Renal pelvis (tissue), 3 donors: ENCODE results near the gene GSTT2. TPM values are rescaled to one million over a fixed set of nuclear protein-coding genes. Genes with fewer than 3 reads are reported as not detected.

Source experiments
- polyA plus RNA-seq, 3 donors: library from polyadenylated mRNA; unstranded; fragments of 120-200 nt; gene quantifications; one replicate each; pipeline ENCODE4 v1.2.1, GENCODE V29; 2013; ENCODE audit not compliant: insufficient read length in 3 of 3

GSTT2 gene
- polyA plus RNA-seq, 3 donors, result 1.0 to 1.9 (median 1.3) TPM

Other genes starting within 250 kb of the GSTT2 start
- gene ZNF70, start 229.0 kb upstream of the GSTT2 start, polyA plus RNA-seq, result 1 to 10 TPM; 6.1 to 8.6 (median 7.7) TPM
- gene VPREB3, start 225.7 kb upstream of the GSTT2 start, polyA plus RNA-seq, result 1 to 10 TPM in 2 of 3 donors, under 1 TPM in 1; 0.89 to 1.3 (median 1.1) TPM
- gene C22orf15, start 217.1 kb upstream of the GSTT2 start, polyA plus RNA-seq, result 1 to 10 TPM; 2.2 to 3.7 (median 2.9) TPM
- gene CHCHD10, start 212.2 kb upstream of the GSTT2 start, polyA plus RNA-seq, result 100 to 1,000 TPM in 1 of 3 donors, 10 to 100 TPM in 2; 81.4 to 103 (median 91.5) TPM
- 10 to 100 TPM; 15.3 to 21.9 (median 20.0) TPM for gene MMP11, start 207.3 kb upstream of the GSTT2 start, polyA plus RNA-seq
- 100 to 1,000 TPM; 171 to 218 (median 181) TPM for gene SMARCB1, start 193.2 kb upstream of the GSTT2 start, polyA plus RNA-seq
- 1 to 10 TPM; 4.9 to 6.4 (median 6.3) TPM for gene DERL3, start 141.1 kb upstream of the GSTT2 start, polyA plus RNA-seq
- 10 to 100 TPM; 22.8 to 68.3 (median 61.5) TPM for gene SLC2A11, start 122.3 kb upstream of the GSTT2 start, polyA plus RNA-seq
- 100 to 1,000 TPM; 248 to 398 (median 342) TPM for gene MIF, start 85.8 kb upstream of the GSTT2 start, polyA plus RNA-seq
- 10 to 100 TPM; 13.7 to 19.4 (median 14.8) TPM for gene GSTT2B, start 18.9 kb upstream of the GSTT2 start, polyA plus RNA-seq
- 10 to 100 TPM in 2 of 3 donors, 1 to 10 TPM in 1; 6.4 to 13.1 (median 10.8) TPM for gene DDTL, start 13.2 kb upstream of the GSTT2 start, polyA plus RNA-seq
- 10 to 100 TPM; 73.9 to 90.9 (median 90.2) TPM for gene DDT, start 5.7 kb upstream of the GSTT2 start, polyA plus RNA-seq
- gene GSTT4, start 25.3 kb downstream of the GSTT2 start, polyA plus RNA-seq, result not detected
- gene CABIN1, start 31.2 kb downstream of the GSTT2 start, polyA plus RNA-seq, result 10 to 100 TPM; 55.6 to 66.7 (median 63.5) TPM
- 10 to 100 TPM; 16.8 to 24.3 (median 17.5) TPM for gene SUSD2, start 201.4 kb downstream of the GSTT2 start, polyA plus RNA-seq